Large intestine (tissue), 3 donors: ENCODE measurements around the gene KCNAB3. TPM values are rescaled to one million over a fixed set of nuclear protein-coding genes. Genes with fewer than 3 reads are reported as not detected.
A peak's percentile ranks its signal among the peaks of the same experiment; 100 is the strongest.
"Not testable (repeated sequence)": the region's sequence is repeated elsewhere in the genome, so short reads cannot be mapped to it uniquely, and the experiment has no call there.

Experiments
- DNase-seq, 2 donors: peaks; one replicate each; pipeline versions ENCODE4 v3.0.0 to v3.0.0-alpha.2; 2013
- H3K27ac ChIP-seq: one replicate; pipeline ENCODE4 v1.5.1; 2013; ENCODE audit warnings: low read length
- H3K27me3 ChIP-seq: 2 replicates; pipeline ENCODE4 v1.6.1; 2013; ENCODE audit warnings: low read length; ENCODE audit not compliant: control insufficient read depth, insufficient read depth
- H3K36me3 ChIP-seq: 2 replicates; pipeline ENCODE4 v1.6.1; 2013; ENCODE audit warnings: low read length; ENCODE audit not compliant: control insufficient read depth, insufficient read depth
- H3K4me1 ChIP-seq: one replicate; pipeline ENCODE4 v1.6.1; 2013; ENCODE audit warnings: low read length; ENCODE audit not compliant: control insufficient read depth, insufficient read depth
- H3K4me3 ChIP-seq: one replicate; pipeline ENCODE4 v1.5.1; 2013; ENCODE audit warnings: low read length
- H3K9me3 ChIP-seq: one replicate; pipeline ENCODE4 v1.6.1; 2013; ENCODE audit warnings: mild to moderate bottlenecking, low read depth, low read length, moderate library complexity; ENCODE audit not compliant: control insufficient read depth
- WGBS: methylation state at CpG from one replicate; pipeline ENCODE4 v1.1.5; 2013; ENCODE audit warnings: low lambda C conversion rate; ENCODE audit not compliant: insufficient coverage; 5-methylcytosine and 5-hydroxymethylcytosine counted together
- polyA plus RNA-seq: library from polyadenylated mRNA; unstranded; fragments of 120-200 nt; gene quantifications from one replicate; pipeline ENCODE4 v1.2.1, GENCODE V29; 2013

Gene KCNAB3
- polyA plus RNA-seq, 1 donor: 5.3 TPM

- no peaks in the 10 kb centered on the region for H3K36me3 ChIP-seq
- H3K4me3 ChIP-seq: no peak overlapping the region
- no peaks in the 10 kb centered on the region for H3K9me3 ChIP-seq
- no CpG with 5 or more reads among the region's 9 CpGs for WGBS
- H3K27me3 ChIP-seq: no peaks in the 10 kb centered on the region
- no peak overlapping the region for H3K27ac ChIP-seq
- no peaks in the 10 kb centered on the region for H3K4me1 ChIP-seq
- DNase-seq: no peak
Observed at GRCh38 chr17:7959503-7960253, 30.0 kb upstream of the KCNAB3 start.

- no peaks in the 10 kb centered on the region for H3K36me3 ChIP-seq
- H3K4me3 ChIP-seq: no peak overlapping the region
- H3K27me3 ChIP-seq: no peaks in the 10 kb centered on the region
- peak; percentile 10 to 19 for DNase-seq
- H3K27ac ChIP-seq: no peak overlapping the region
- H3K4me1 ChIP-seq: no peaks in the 10 kb centered on the region
- H3K9me3 ChIP-seq: no peaks in the 10 kb centered on the region
- 100% methylated on average over 2 of the region's 11 CpGs for WGBS
Observed at GRCh38 chr17:7956228-7956965, 26.7 kb upstream of the KCNAB3 start.

- Histone ChIP-seq H3K9me3 (no peaks in the 10 kb centered on the region), H3K36me3 (no peaks in the 10 kb centered on the region), H3K4me1 (no peaks in the 10 kb centered on the region), H3K27me3 (no peaks in the 10 kb centered on the region), H3K27ac (no peak overlapping the region), H3K4me3 (no peak overlapping the region)
- no CpG with 5 or more reads among the region's 13 CpGs for WGBS
- no peak for DNase-seq
Observed at GRCh38 chr17:7955414-7956227, 26.0 kb upstream of the KCNAB3 start.

GRCh38 chr17:7953266-7953665, 23.6 kb upstream of the KCNAB3 start:
- not testable (repeated sequence) for H3K4me3 ChIP-seq, H3K27ac ChIP-seq, DNase-seq, H3K9me3 ChIP-seq, H3K4me1 ChIP-seq, H3K27me3 ChIP-seq
- H3K36me3 ChIP-seq: peaks cover 13% of the 10 kb centered on the region
- WGBS: no CpG with 5 or more reads among the region's 13 CpGs

- no peaks in the 10 kb centered on the region for H3K27me3 ChIP-seq
- H3K27ac ChIP-seq: no peak overlapping the region
- 33% methylated on average over 1 of the region's 5 CpGs for WGBS
- no peak for DNase-seq
- H3K36me3 ChIP-seq: peaks cover 28% of the 10 kb centered on the region
- H3K4me3 ChIP-seq: no peak overlapping the region
- no peaks in the 10 kb centered on the region for H3K9me3 ChIP-seq
- no peaks in the 10 kb centered on the region for H3K4me1 ChIP-seq
Observed at GRCh38 chr17:7951143-7951792, 21.6 kb upstream of the KCNAB3 start.

- H3K27ac ChIP-seq: no peak overlapping the region
- H3K4me3 ChIP-seq: no peak overlapping the region
- H3K36me3 ChIP-seq: peaks cover 35% of the 10 kb centered on the region
- H3K27me3 ChIP-seq: no peaks in the 10 kb centered on the region
- no peaks in the 10 kb centered on the region for H3K9me3 ChIP-seq
- DNase-seq: no peak
- WGBS: no CpG with 5 or more reads among the region's 3 CpGs
- no peaks in the 10 kb centered on the region for H3K4me1 ChIP-seq
Observed at GRCh38 chr17:7950578-7950977, 20.9 kb upstream of the KCNAB3 start.

- WGBS: no CpG with 5 or more reads among the region's 5 CpGs
- Histone ChIP-seq H3K36me3 (peaks cover 60% of the 10 kb centered on the region), H3K9me3 (no peaks in the 10 kb centered on the region), H3K27ac (no peak overlapping the region), H3K4me1 (no peaks in the 10 kb centered on the region), H3K27me3 (no peaks in the 10 kb centered on the region), H3K4me3 (no peak overlapping the region)
- no peak for DNase-seq
Observed at GRCh38 chr17:7947651-7948050, 18.0 kb upstream of the KCNAB3 start.

GRCh38 chr17:7946441-7946840, 16.8 kb upstream of the KCNAB3 start:
- Histone ChIP-seq H3K4me1 (no peaks in the 10 kb centered on the region), H3K9me3 (no peaks in the 10 kb centered on the region), H3K27ac (no peak overlapping the region), H3K27me3 (no peaks in the 10 kb centered on the region), H3K4me3 (no peak overlapping the region), H3K36me3 (peaks cover 66% of the 10 kb centered on the region)
- no CpG with 5 or more reads among the region's 5 CpGs for WGBS
- DNase-seq: no peak

GRCh38 chr17:7945651-7946050, 16.0 kb upstream of the KCNAB3 start:
- DNase-seq: no peak
- no peaks in the 10 kb centered on the region for H3K4me1 ChIP-seq
- no CpG with 5 or more reads among the region's 7 CpGs for WGBS
- H3K27ac ChIP-seq: no peak overlapping the region
- no peaks in the 10 kb centered on the region for H3K9me3 ChIP-seq
- peaks cover 71% of the 10 kb centered on the region for H3K36me3 ChIP-seq
- H3K4me3 ChIP-seq: no peak overlapping the region
- H3K27me3 ChIP-seq: no peaks in the 10 kb centered on the region

GRCh38 chr17:7944326-7944725, 14.7 kb upstream of the KCNAB3 start:
- H3K27ac ChIP-seq: no peak overlapping the region
- WGBS: no CpG with 5 or more reads among the region's 9 CpGs
- no peaks in the 10 kb centered on the region for H3K4me1 ChIP-seq
- H3K4me3 ChIP-seq: no peak overlapping the region
- peaks cover 80% of the 10 kb centered on the region for H3K36me3 ChIP-seq
- no peaks in the 10 kb centered on the region for H3K9me3 ChIP-seq
- DNase-seq: no peak
- H3K27me3 ChIP-seq: no peaks in the 10 kb centered on the region
